A673 (cell line): Measurements from ENCODE around the gene RAD23B. TPM values are rescaled to one million over a fixed set of nuclear protein-coding genes. Genes with fewer than 3 reads are reported as not detected.

Experiments used
- BruUV-seq: library from RNA; stranded (reverse); fragments of 400-500 nt; replicated peaks from 2 replicates; lab custom pipeline; 2021; lab: Mats Ljungman, UMichigan
- CTCF ChIA-PET: fragments of 300-600 bp; sonication (Branson Sonifier 250); formaldehyde crosslinking; loops from one replicate; lab custom pipeline; 2022; ENCODE audit warnings: antibody characterized with exemption; lab: Charles Lee
- POLR2A ChIA-PET: fragments of 300-600 bp; sonication (Branson Sonifier 250); formaldehyde crosslinking; loops from one replicate; lab custom pipeline; 2022; ENCODE audit warnings: antibody characterized with exemption; ENCODE audit not compliant: low non-redundant PET; lab: Charles Lee
- DNase-seq: peaks from one replicate; pipeline ENCODE4 v3.0.0-alpha.2; 2015; ENCODE audit warnings: low spot score
- H3K27ac ChIP-seq: fragments of 200-600 bp; sonication (generic); 2 replicates; pipeline ENCODE4 v1.5.1; 2016; ENCODE audit warnings: mixed run types, low read depth, mild to moderate bottlenecking, mixed read lengths, antibody characterized with exemption, low read length; ENCODE audit not compliant: poor library complexity, severe bottlenecking
- H3K27me3 ChIP-seq: fragments of 200-600 bp; sonication (generic); replicated peaks from 2 replicates; pipeline ENCODE4 v1.6.1; 2017; ENCODE audit warnings: mixed run types, low read depth, mild to moderate bottlenecking, mixed read lengths, antibody characterized with exemption, low read length; ENCODE audit not compliant: insufficient read depth, poor library complexity
- H3K36me3 ChIP-seq: fragments of 200-600 bp; sonication (generic); 2 replicates; pipeline ENCODE4 v1.6.1; 2016; ENCODE audit warnings: mixed run types, mild to moderate bottlenecking, mixed read lengths, antibody characterized with exemption, low read length; ENCODE audit not compliant: insufficient read depth, poor library complexity, severe bottlenecking
- H3K4me1 ChIP-seq: fragments of 200-600 bp; sonication (generic); 2 replicates; pipeline ENCODE4 v1.6.1; 2017; ENCODE audit warnings: mixed run types, mild to moderate bottlenecking, mixed read lengths, antibody characterized with exemption, low read length; ENCODE audit not compliant: insufficient read depth, poor library complexity, severe bottlenecking
- H3K4me3 ChIP-seq: fragments of 200-600 bp; sonication (generic); 2 replicates; pipeline ENCODE4 v1.5.1; 2016; ENCODE audit warnings: low read depth, mixed run types, mild to moderate bottlenecking, mixed read lengths, low read length; ENCODE audit not compliant: poor library complexity, severe bottlenecking
- H3K9me3 ChIP-seq: fragments of 200-600 bp; sonication (generic); 2 replicates; pipeline ENCODE4 v1.6.1; 2016; ENCODE audit warnings: mixed run types, low read depth, mild to moderate bottlenecking, mixed read lengths, antibody characterized with exemption, low read length; ENCODE audit not compliant: poor library complexity, severe bottlenecking
- CTCF ChIP-seq: fragments of 300-800, 200-600 bp; sonication (generic); conservative IDR thresholded peaks from 2 replicates; pipeline ENCODE4 v1.5.1; 2017; ENCODE audit warnings: low read depth, mild to moderate bottlenecking, antibody characterized with exemption, low read length, moderate library complexity, mixed read lengths
- EZH2 ChIP-seq: fragments of 200-600 bp; sonication (generic); IDR thresholded peaks from 2 replicates; pipeline ENCODE4 v1.6.1; 2017; ENCODE audit warnings: borderline replicate concordance, low read depth, mild to moderate bottlenecking, mixed read lengths, antibody characterized with exemption, low read length; ENCODE audit not compliant: poor library complexity, severe bottlenecking
- intact Hi-C: fragments of 100-400 bp; cut with micrococcal nuclease; formaldehyde crosslinking; loops from one replicate; pipeline ENCODE4 v1.10.0; 2022; ENCODE audit not compliant: unreplicated experiment
- total RNA-seq: library from RNA; stranded (reverse); gene quantifications from 2 replicates; pipeline ENCODE4 v1.2.3, GENCODE V29; 2021

Gene RAD23B
- total RNA-seq, 1 experiment from 2014 or later = 151 TPM

GRCh38 chr9:107308461-107308860 is 25.4 kb downstream of the RAD23B start:
- H3K4me3 ChIP-seq = no peak overlapping the region
- no peak overlapping the region for H3K27ac ChIP-seq
- BruUV-seq = no TSS peak
- no peak for DNase-seq
- no peaks in the 10 kb centered on the region for H3K27me3 ChIP-seq
- no peaks in the 10 kb centered on the region for H3K9me3 ChIP-seq
- POLR2A ChIA-PET = interaction anchor here (0.6 kb wide), 1 partner anchor 15 kb away, joined by 3 read pairs; no protein-coding TSS in a partner anchor
- intact Hi-C loops = no loop called here
- peaks cover 90% of the 10 kb centered on the region for H3K36me3 ChIP-seq
- TF ChIP-seq CTCF = no peak
- no peak for TF ChIP-seq EZH2
- H3K4me1 ChIP-seq = peaks cover 7% of the 10 kb centered on the region
- CTCF ChIA-PET = no interaction called here

- no TSS peak for BruUV-seq
- Histone ChIP-seq H3K4me1 (peaks cover 7% of the 10 kb centered on the region), H3K36me3 (peaks cover 90% of the 10 kb centered on the region), H3K27me3 (no peaks in the 10 kb centered on the region), H3K27ac (no peak overlapping the region), H3K4me3 (no peak overlapping the region), H3K9me3 (no peaks in the 10 kb centered on the region)
- no peak for TF ChIP-seq EZH2
- TF ChIP-seq CTCF = no peak
- DNase-seq = no peak
- ChIA-PET POLR2A (no interaction called here), CTCF (no interaction called here)
- intact Hi-C loops = no loop called here
Observed at GRCh38 chr9:107309271-107309670, 26.2 kb downstream of the RAD23B start.

- Histone ChIP-seq H3K36me3 (peaks cover 75% of the 10 kb centered on the region), H3K9me3 (no peaks in the 10 kb centered on the region), H3K27ac (no peak overlapping the region), H3K4me3 (no peak overlapping the region), H3K27me3 (no peaks in the 10 kb centered on the region), H3K4me1 (peaks cover 7% of the 10 kb centered on the region)
- BruUV-seq = no TSS peak
- intact Hi-C loops = no loop called here
- CTCF ChIA-PET = no interaction called here
- POLR2A ChIA-PET = no interaction called here
- TF ChIP-seq CTCF = no peak
- TF ChIP-seq EZH2 = no peak
- no peak for DNase-seq
Observed at GRCh38 chr9:107312376-107313050, 29.4 kb downstream of the RAD23B start.
